H1 (cell line): ENCODE data around the gene GTSF1L. TPM values are rescaled to one million over a fixed set of nuclear protein-coding genes. Genes with fewer than 3 reads are reported as not detected.

Experiments
- CTCF ChIA-PET: fragments of 300-600 bp; sonication (Branson Sonifier 250); formaldehyde crosslinking; loops from one replicate; lab custom pipeline; 2021; ENCODE audit not compliant: partially characterized antibody; lab: Charles Lee
- POLR2A ChIA-PET: fragments of 300-600 bp; sonication (Branson Sonifier 250); formaldehyde crosslinking; loops from one replicate; lab custom pipeline; 2021; ENCODE audit warnings: inconsistent platforms; ENCODE audit not compliant: partially characterized antibody; lab: Charles Lee
- DNase-seq, 2 experiments: peaks; one replicate each; pipeline versions ENCODE4 v3.0.0 to v3.0.0-alpha.2; 2010 to 2022; ENCODE audit warnings: low spot score in 2 of 2, low read depth in 1 of 2, mixed read lengths in 1 of 2
- FAIRE-seq: peaks from 2 replicates; lab custom pipeline; 2011; peaks lifted over from hg19 to GRCh38; lab: Jason Lieb, UNC
- H2AFZ ChIP-seq: 2 replicates; pipeline ENCODE4 v1.8.1; 2012; ENCODE audit warnings: low read length, inconsistent platforms
- H2AK5ac ChIP-seq: 2 replicates; pipeline ENCODE4 v1.6.1; 2013; ENCODE audit warnings: low read depth, low read length
- H2BK120ac ChIP-seq: replicated peaks from 2 replicates; pipeline ENCODE3; 2013; ENCODE audit warnings: low read depth, low read length, inconsistent platforms
- H2BK12ac ChIP-seq: 2 replicates; pipeline ENCODE4 v1.6.1; 2013; ENCODE audit warnings: low read depth, low read length
- H2BK15ac ChIP-seq: 2 replicates; pipeline ENCODE4 v1.6.1; 2013; ENCODE audit warnings: low read length
- H2BK20ac ChIP-seq: 2 replicates; pipeline ENCODE4 v1.6.1; 2013; ENCODE audit warnings: low read length
- H2BK5ac ChIP-seq: 2 replicates; pipeline ENCODE4 v1.6.1; 2013; ENCODE audit warnings: low read depth, low read length
- H3K14ac ChIP-seq: 2 replicates; pipeline ENCODE4 v1.6.1; 2013; ENCODE audit warnings: inconsistent platforms; ENCODE audit not compliant: insufficient read length
- H3K18ac ChIP-seq: 2 replicates; pipeline ENCODE4 v1.6.1; 2013; ENCODE audit warnings: low read length; ENCODE audit errors: extremely low read depth
- H3K23ac ChIP-seq: 2 replicates; pipeline ENCODE4 v1.6.1; 2013; ENCODE audit warnings: inconsistent platforms; ENCODE audit not compliant: insufficient read length
- H3K23me2 ChIP-seq: 2 replicates; pipeline ENCODE4 v1.6.1; 2013; ENCODE audit warnings: low read depth, low read length
- H3K27ac ChIP-seq: 2 replicates; pipeline ENCODE4 v1.6.1; 2011; ENCODE audit warnings: low read depth, low read length, inconsistent platforms
- H3K27me3 ChIP-seq, 4 experiments: replicated peaks in 1 of 4; 1 replicate in 1 of 4; 2 replicates in 3 of 4; pipeline versions ENCODE4 v1.6.1 to v1.8.1; 2011 to 2013; ENCODE audit warnings: low read length in 3 of 4, mild to moderate bottlenecking in 3 of 4, inconsistent platforms in 2 of 4, mixed read lengths in 2 of 4, moderate library complexity in 1 of 4; ENCODE audit not compliant: control insufficient read depth in 3 of 4, insufficient read depth in 3 of 4; ENCODE audit errors: extremely low read depth in 1 of 4
- H3K36me3 ChIP-seq, 4 experiments: 2 replicates each; pipeline versions ENCODE4 v1.6.1 to v1.8.1; 2011 to 2013; ENCODE audit warnings: mild to moderate bottlenecking in 4 of 4, low read length in 3 of 4, moderate library complexity in 2 of 4, control low read depth in 1 of 4, inconsistent platforms in 1 of 4; ENCODE audit not compliant: insufficient read depth in 4 of 4, control insufficient read depth in 2 of 4
- H3K4ac ChIP-seq: replicated peaks from 2 replicates; pipeline ENCODE3; 2013; ENCODE audit warnings: low read length, low read depth, mixed read lengths, inconsistent platforms; ENCODE audit not compliant: insufficient read length
- H3K4me1 ChIP-seq, 4 experiments: replicated peaks in 1 of 4; 1 replicate in 1 of 4; 2 replicates in 3 of 4; pipeline versions ENCODE4 v1.6.1 to v1.8.1; 2011 to 2013; ENCODE audit warnings: low read length in 3 of 4, inconsistent platforms in 2 of 4, mixed read lengths in 1 of 4; ENCODE audit not compliant: insufficient read depth in 4 of 4, control insufficient read depth in 3 of 4
- H3K4me2 ChIP-seq, 2 experiments: 2 replicates each; pipeline versions ENCODE4 v1.6.1 to v1.8.1; 2011 to 2013; ENCODE audit warnings: low read depth in 2 of 2, low read length in 2 of 2, control low read depth in 1 of 2, inconsistent platforms in 1 of 2, mild to moderate bottlenecking in 1 of 2; ENCODE audit not compliant: insufficient read depth in 1 of 2
- H3K4me3 ChIP-seq, 4 experiments: fragments of 200-600, 300-600 bp in 1 of 4; sonication (generic), shearing (Covaris generic), sonication (Bioruptor Twin) in 1 of 4; 2 replicates each; pipeline versions ENCODE4 v1.5.1 to v1.8.1; 2011 to 2016; ENCODE audit warnings: low read length in 4 of 4, low read depth in 3 of 4, control low read depth in 2 of 4, inconsistent platforms in 2 of 4, mild to moderate bottlenecking in 2 of 4, mixed read lengths in 1 of 4, moderate library complexity in 1 of 4; ENCODE audit not compliant: insufficient read depth in 2 of 4; ENCODE audit errors: extremely low read depth in 1 of 4
- H3K56ac ChIP-seq: replicated peaks from 2 replicates; pipeline ENCODE3; 2013; ENCODE audit warnings: low read depth, mild to moderate bottlenecking, mixed read lengths, low read length, inconsistent platforms; ENCODE audit not compliant: insufficient read length
- H3K79me1 ChIP-seq: 2 replicates; pipeline ENCODE4 v1.6.1; 2013; ENCODE audit warnings: low read depth, low read length, control low read depth
- H3K79me2 ChIP-seq, 2 experiments: 2 replicates each; pipeline versions ENCODE4 v1.6.1 to v1.8.1; 2012 to 2013; ENCODE audit warnings: low read length in 2 of 2, mild to moderate bottlenecking in 2 of 2, inconsistent platforms in 1 of 2; ENCODE audit not compliant: insufficient read depth in 2 of 2, control insufficient read depth in 1 of 2
- H3K9ac ChIP-seq, 4 experiments: replicated peaks in 1 of 4; 1 replicate in 1 of 4; 2 replicates in 3 of 4; pipeline versions ENCODE4 v1.6.1 to v1.8.1; 2011 to 2013; ENCODE audit warnings: low read depth in 3 of 4, low read length in 3 of 4, control low read depth in 2 of 4, mild to moderate bottlenecking in 2 of 4, moderate library complexity in 2 of 4, inconsistent platforms in 1 of 4; ENCODE audit errors: extremely low read depth in 1 of 4
- H3K9me3 ChIP-seq, 2 experiments: 2 replicates each; pipeline versions ENCODE4 v1.6.1 to v1.8.1; 2012 to 2013; ENCODE audit warnings: mild to moderate bottlenecking in 2 of 2, moderate library complexity in 2 of 2, control low read depth in 1 of 2, inconsistent platforms in 1 of 2, low read depth in 1 of 2, low read length in 1 of 2, mixed read lengths in 1 of 2; ENCODE audit not compliant: insufficient read depth in 2 of 2
- H4K20me1 ChIP-seq, 2 experiments: replicated peaks in 1 of 2; 2 replicates each; pipeline versions ENCODE3 to v1.8.1; 2011 to 2013; ENCODE audit warnings: inconsistent platforms in 2 of 2, low read length in 2 of 2, mild to moderate bottlenecking in 1 of 2; ENCODE audit not compliant: insufficient read depth in 2 of 2, control insufficient read depth in 1 of 2
- H4K5ac ChIP-seq: 2 replicates; pipeline ENCODE4 v1.6.1; 2013; ENCODE audit warnings: low read length, low read depth, mixed read lengths, inconsistent platforms; ENCODE audit not compliant: insufficient read length
- H4K8ac ChIP-seq: 2 replicates; pipeline ENCODE4 v1.8.0; 2013; ENCODE audit warnings: mild to moderate bottlenecking, moderate library complexity, low read length, inconsistent platforms; ENCODE audit not compliant: insufficient read depth; ENCODE audit errors: extremely low read depth
- H4K91ac ChIP-seq: replicated peaks from 2 replicates; pipeline ENCODE3; 2013; ENCODE audit warnings: low read length, mixed read lengths, inconsistent platforms; ENCODE audit not compliant: insufficient read length
- RNF2 ChIP-seq: fragments of 200-900, 300-1000 bp; sonication (generic); IDR thresholded peaks from 2 replicates; pipeline ENCODE4 v1.7.1; 2016; ENCODE audit warnings: borderline replicate concordance, low read depth, mild to moderate bottlenecking, antibody characterized with exemption, low read length; ENCODE audit not compliant: poor library complexity, severe bottlenecking; ENCODE audit errors: missing control alignments
- WGBS, 2 experiments: shearing (Covaris generic) in 1 of 2; methylation state at CpG; one replicate each; pipeline versions ENCODE4 v1.1.6 to v1.1.7; 2013 to 2015; ENCODE audit warnings: low lambda C conversion rate in 2 of 2, mixed read lengths in 2 of 2, inconsistent platforms in 1 of 2, low coverage in 1 of 2, missing lambda C conversion rate in 1 of 2; ENCODE audit not compliant: insufficient replicate concordance in 2 of 2, insufficient coverage in 1 of 2, insufficient read length in 1 of 2; ENCODE audit errors: extremely low coverage in 1 of 2, missing lambda C conversion rate in 1 of 2; 5-methylcytosine and 5-hydroxymethylcytosine counted together
- polyA plus RNA-seq, 7 experiments: library from polyadenylated mRNA; depleted of rRNA in 3 of 7; stranded (reverse) in 5 of 7; unstranded in 2 of 7; fragments of >200 nt in 5 of 7; fragments of 200-250 nt in 2 of 7; gene quantifications; 1 replicate in 5 of 7; 2 replicates in 1 of 7; 4 replicates in 1 of 7; pipeline versions ENCODE4 v1.2.1 to v1.2.3, GENCODE V29; 2011 to 2013; ENCODE audit warnings: missing spikeins in 2 of 7, mixed read lengths in 2 of 7
- total RNA-seq: library from RNA; stranded (reverse); fragmentation: NEBNext Ultra II Directional; extraction: Animal tissue kit (Norgen Biotek cat#: 25700); gene quantifications from 2 replicates; pipeline ENCODE4 v1.2.1, GENCODE V29; 2021

The GTSF1L gene
- total and polyA plus RNA-seq, 2 of the 8 experiments (the other 6 are each of a cell fraction or from before 2014, with no cell fraction given), result not detected

- H2AK5ac ChIP-seq, result no peak overlapping the region
- CTCF ChIA-PET, result no interaction called here
- no peak overlapping the region for H4K91ac ChIP-seq
- no peak overlapping the region for H2AFZ ChIP-seq
- FAIRE-seq, result no peak
- peaks cover 8 to 54% of the 10 kb centered on the region in 2 experiments; a peak in 3 of 4 replicates for H3K79me2 ChIP-seq
- H3K79me1 ChIP-seq, result peaks cover 11% of the 10 kb centered on the region
- H3K4me2 ChIP-seq, result no peak overlapping the region
- H3K4me3 ChIP-seq, result no peak overlapping the region
- DNase-seq, result no peak
- POLR2A ChIA-PET, result interaction anchor here (0.9 to 1.0 kb wide), 2 partner anchors 8 to 13 kb away, joined by 3 to 6 read pairs; no protein-coding TSS in a partner anchor
- no peak overlapping the region for H3K14ac ChIP-seq
- 93% methylated on average over 5 of the region's 5 CpGs; no CpG with 5 or more reads in 1 of the 2 experiments for WGBS, 2 experiments
- no peaks in the 10 kb centered on the region for H3K4me1 ChIP-seq
- H2BK120ac ChIP-seq, result no peak overlapping the region
- H3K36me3 ChIP-seq, result peaks cover 7 to 31% (median 14%) of the 10 kb centered on the region in 4 experiments; a peak in 6 of 8 replicates
- no peak overlapping the region for H3K18ac ChIP-seq
- H3K23me2 ChIP-seq, result no peaks in the 10 kb centered on the region; the same call in 1 of the 2 replicates
- H2BK5ac ChIP-seq, result no peak overlapping the region
- H3K9ac ChIP-seq, result no peak overlapping the region
- peaks cover 0 to 7% of the 10 kb centered on the region in 2 experiments for H4K20me1 ChIP-seq
- H3K27me3 ChIP-seq, result no peaks in the 10 kb centered on the region
- no peak overlapping the region for H3K23ac ChIP-seq
- no peak overlapping the region for H3K56ac ChIP-seq
- no peak overlapping the region for H4K8ac ChIP-seq
- no peaks in the 10 kb centered on the region for H3K9me3 ChIP-seq
- no peak overlapping the region for H2BK20ac ChIP-seq
- H3K27ac ChIP-seq, result no peak overlapping the region
- no peak overlapping the region for H4K5ac ChIP-seq
- no peak overlapping the region for H3K4ac ChIP-seq
- H2BK15ac ChIP-seq, result no peak overlapping the region
- H2BK12ac ChIP-seq, result no peak overlapping the region
- TF ChIP-seq RNF2, result no peak
Observed at GRCh38 chr20:43676368-43676767, 50.4 kb downstream of the GTSF1L start.
